ENCODE results near the gene CMSS1.

CMSS1 gene

DNA sequence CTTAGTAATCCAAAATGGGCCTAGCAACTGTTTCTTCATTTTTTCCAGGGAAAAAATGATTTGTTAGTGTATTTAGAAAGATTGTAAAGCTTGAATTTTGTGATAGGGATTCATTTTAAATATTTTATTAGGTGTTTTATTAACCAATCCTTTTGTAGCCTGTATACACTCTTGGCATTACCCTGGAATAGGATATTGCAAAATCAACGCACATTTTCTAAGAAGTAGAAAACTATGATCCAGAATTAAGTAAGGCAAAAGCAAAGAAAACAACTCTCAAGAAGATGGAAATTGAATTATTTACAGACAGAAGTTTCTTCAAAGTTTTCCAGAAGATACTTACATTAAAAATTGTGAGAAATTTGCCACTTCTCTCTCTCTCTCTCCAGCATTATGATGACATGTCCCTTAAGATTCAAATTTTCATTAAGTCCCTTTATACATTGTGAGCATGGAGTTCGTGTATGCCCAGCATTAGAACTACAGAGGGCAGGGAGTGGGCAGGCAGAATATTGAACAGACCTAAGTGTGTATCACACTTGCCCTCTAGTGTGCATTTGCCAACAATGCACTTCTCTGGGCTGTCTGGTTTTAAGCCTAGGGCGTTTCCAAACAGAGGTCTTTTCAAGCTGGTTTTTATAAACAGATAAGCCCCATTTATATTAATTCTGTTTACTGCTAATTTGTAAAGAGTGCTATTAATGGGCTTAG, 28.5 kb upstream of the CMSS1 start:
- peak; percentile 37 for DNase-seq (ENCODE audit: extremely low spot score)

DNA sequence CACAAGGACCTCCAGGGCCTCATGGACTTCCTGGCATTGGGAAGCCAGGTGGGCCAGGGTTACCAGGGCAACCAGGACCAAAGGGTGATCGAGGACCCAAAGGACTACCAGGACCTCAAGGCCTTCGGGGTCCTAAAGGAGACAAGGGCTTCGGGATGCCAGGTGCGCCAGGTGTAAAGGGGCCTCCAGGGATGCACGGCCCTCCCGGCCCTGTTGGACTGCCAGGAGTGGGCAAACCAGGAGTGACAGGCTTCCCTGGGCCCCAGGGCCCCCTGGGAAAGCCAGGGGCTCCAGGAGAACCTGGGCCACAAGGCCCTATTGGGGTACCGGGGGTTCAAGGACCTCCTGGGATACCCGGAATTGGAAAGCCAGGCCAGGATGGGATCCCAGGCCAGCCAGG, 23.2 kb upstream of the CMSS1 start:
- ChIA-PET POLR2A (no interaction called here), CTCF (no interaction called here)
- TF ChIP-seq, protein P1, sequence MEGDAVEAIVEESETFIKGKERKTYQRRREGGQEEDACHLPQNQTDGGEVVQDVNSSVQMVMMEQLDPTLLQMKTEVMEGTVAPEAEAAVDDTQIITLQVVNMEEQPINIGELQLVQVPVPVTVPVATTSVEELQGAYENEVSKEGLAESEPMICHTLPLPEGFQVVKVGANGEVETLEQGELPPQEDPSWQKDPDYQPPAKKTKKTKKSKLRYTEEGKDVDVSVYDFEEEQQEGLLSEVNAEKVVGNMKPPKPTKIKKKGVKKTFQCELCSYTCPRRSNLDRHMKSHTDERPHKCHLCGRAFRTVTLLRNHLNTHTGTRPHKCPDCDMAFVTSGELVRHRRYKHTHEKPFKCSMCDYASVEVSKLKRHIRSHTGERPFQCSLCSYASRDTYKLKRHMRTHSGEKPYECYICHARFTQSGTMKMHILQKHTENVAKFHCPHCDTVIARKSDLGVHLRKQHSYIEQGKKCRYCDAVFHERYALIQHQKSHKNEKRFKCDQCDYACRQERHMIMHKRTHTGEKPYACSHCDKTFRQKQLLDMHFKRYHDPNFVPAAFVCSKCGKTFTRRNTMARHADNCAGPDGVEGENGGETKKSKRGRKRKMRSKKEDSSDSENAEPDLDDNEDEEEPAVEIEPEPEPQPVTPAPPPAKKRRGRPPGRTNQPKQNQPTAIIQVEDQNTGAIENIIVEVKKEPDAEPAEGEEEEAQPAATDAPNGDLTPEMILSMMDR (IDR thresholded peaks at IDR 0.05; ENCODE audit: control extremely low read depth, extremely low read depth, low read depth, missing control alignments) = no peak
- no peak for DNase-seq (ENCODE audit: extremely low spot score)

More for the DNA sequence above, 28.5 kb upstream of the CMSS1 start:
- ChIA-PET POLR2A (no interaction called here), CTCF (interaction anchor here (0.6 to 2.0 kb wide), 10 partner anchors 11 to 1041 kb away, joined by 3 to 8 read pairs (median 3); no protein-coding TSS in a partner anchor)
- TF ChIP-seq, protein P1 (IDR thresholded peaks at IDR 0.05; ENCODE audit: control extremely low read depth, extremely low read depth, low read depth, missing control alignments) = peak; percentile 63

GRCh38 chr3:99795573-99795972, 22.1 kb upstream of the CMSS1 start:
- TF ChIP-seq, protein P1 (IDR thresholded peaks at IDR 0.05; ENCODE audit: control extremely low read depth, extremely low read depth, low read depth, missing control alignments) = no peak
- POLR2A ChIA-PET = no interaction called here
- CTCF ChIA-PET = no interaction called here
- no peak for DNase-seq (ENCODE audit: extremely low spot score)

DNA sequence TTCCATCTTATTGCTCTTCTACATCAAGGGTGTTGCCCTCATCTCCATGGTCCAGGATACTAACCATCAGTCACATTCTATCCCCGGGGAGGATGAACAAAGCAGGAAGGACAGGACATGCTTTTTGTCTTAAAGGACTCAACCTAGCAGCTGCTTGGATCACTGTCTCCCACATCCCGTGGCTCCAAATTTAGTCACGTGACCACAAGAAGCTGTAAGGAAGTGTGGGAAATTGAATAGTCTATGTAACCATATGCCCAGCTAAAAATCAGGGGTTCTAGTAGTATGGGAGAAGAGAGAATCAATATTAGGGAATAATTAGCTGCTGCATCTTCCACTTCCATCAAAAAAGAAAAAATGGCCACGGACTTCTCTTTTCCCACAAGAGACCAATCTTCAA, 18.2 kb upstream of the CMSS1 start:
- CTCF ChIA-PET = interaction anchor here (0.9 kb wide), 1 partner anchor 9 kb away, joined by 5 read pairs; no protein-coding TSS in a partner anchor
- TF ChIP-seq, protein P1 (IDR thresholded peaks at IDR 0.05; ENCODE audit: control extremely low read depth, extremely low read depth, low read depth, missing control alignments) = no peak
- DNase-seq (ENCODE audit: extremely low spot score) = no peak
- POLR2A ChIA-PET = interaction anchor here (0.5 kb wide), 1 partner anchor 923 kb away, joined by 5 read pairs; no protein-coding TSS in a partner anchor

DNA sequence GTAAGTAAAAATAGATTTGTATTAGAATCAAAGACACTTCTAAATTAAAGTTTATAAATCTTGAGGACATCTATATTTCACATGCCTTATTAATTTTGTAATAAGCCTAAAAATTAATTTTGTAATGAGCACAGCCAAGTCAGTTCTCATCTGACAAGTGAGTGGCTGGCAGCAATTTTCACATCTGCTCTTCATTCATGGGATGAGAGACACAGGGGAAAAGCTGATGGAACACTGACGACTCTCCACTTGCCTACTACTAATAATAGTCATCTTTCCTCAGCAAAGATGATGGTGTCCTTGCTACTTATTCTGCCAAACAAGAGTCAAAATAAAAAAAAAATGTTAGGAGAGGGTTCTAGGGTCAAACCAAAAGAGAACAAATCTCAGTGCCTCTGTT, 14.4 kb upstream of the CMSS1 start:
- TF ChIP-seq, protein P1 (IDR thresholded peaks at IDR 0.05; ENCODE audit: control extremely low read depth, extremely low read depth, low read depth, missing control alignments) = no peak
- CTCF ChIA-PET = no interaction called here
- no peak for DNase-seq (ENCODE audit: extremely low spot score)
- POLR2A ChIA-PET = no interaction called here

DNA sequence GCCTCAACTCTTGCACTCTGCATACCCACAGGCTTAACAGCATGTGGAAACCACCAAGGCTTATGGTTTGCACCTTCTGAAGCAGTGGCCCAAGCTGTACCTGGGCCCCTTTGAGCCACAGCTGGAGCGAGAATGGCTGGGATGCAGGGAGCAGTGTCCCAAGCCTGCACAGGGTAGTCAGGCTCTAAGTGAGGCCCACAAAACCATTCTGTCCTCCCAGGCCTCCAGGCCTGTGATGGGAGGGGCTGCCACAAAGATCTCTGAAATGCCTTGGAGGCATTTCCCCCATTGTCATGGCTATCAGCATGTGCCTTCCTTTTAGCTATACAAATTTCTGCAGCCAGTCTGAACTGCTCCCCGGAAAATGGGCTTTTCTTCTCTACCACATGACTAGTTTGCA, 12.5 kb upstream of the CMSS1 start:
- ChIA-PET POLR2A (no interaction called here), CTCF (no interaction called here)
- DNase-seq (ENCODE audit: extremely low spot score) = no peak
- TF ChIP-seq, protein P1 (IDR thresholded peaks at IDR 0.05; ENCODE audit: control extremely low read depth, extremely low read depth, low read depth, missing control alignments) = no peak
